Fibroblast of lung (primary cell): Measurements from ENCODE around the gene APOD.

Source experiments
- EZH2 ChIP-seq: IDR thresholded peaks from 2 replicates; pipeline ENCODE4 v1.5.1; 2012; ENCODE audit warnings: low read length, control low read depth, mild to moderate bottlenecking; ENCODE audit errors: missing control alignments
- TF ChIP-seq, protein P1 (sequence below), 2 donors: IDR thresholded peaks in 1 of 2; conservative IDR thresholded peaks in 1 of 2; 1 replicate in 1 of 2; 2 replicates in 1 of 2; pipeline ENCODE4 v1.5.1; 2011 to 2012; ENCODE audit warnings: low read length in 2 of 2, control low read depth in 1 of 2, inconsistent platforms in 1 of 2, low read depth in 1 of 2, mild to moderate bottlenecking in 1 of 2

DNA sequence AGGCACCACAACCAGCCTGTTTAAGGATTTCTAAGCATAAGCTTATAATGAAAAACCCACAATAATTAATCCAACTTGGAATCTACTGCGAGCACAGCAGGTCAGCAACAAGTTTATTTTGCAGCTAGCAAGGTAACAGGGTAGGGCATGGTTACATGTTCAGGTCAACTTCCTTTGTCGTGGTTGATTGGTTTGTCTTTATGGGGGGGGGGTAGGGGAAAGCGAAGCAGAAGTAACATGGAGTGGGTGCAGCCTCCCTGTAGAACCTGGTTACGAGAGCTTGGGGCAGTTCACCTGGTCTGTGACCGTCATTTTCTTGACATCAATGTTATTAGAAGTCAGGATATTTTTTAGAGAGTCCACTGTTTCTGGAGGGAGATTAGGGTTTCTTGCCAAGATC is 15.1 kb downstream of the APOD start:
- TF ChIP-seq, protein P1, sequence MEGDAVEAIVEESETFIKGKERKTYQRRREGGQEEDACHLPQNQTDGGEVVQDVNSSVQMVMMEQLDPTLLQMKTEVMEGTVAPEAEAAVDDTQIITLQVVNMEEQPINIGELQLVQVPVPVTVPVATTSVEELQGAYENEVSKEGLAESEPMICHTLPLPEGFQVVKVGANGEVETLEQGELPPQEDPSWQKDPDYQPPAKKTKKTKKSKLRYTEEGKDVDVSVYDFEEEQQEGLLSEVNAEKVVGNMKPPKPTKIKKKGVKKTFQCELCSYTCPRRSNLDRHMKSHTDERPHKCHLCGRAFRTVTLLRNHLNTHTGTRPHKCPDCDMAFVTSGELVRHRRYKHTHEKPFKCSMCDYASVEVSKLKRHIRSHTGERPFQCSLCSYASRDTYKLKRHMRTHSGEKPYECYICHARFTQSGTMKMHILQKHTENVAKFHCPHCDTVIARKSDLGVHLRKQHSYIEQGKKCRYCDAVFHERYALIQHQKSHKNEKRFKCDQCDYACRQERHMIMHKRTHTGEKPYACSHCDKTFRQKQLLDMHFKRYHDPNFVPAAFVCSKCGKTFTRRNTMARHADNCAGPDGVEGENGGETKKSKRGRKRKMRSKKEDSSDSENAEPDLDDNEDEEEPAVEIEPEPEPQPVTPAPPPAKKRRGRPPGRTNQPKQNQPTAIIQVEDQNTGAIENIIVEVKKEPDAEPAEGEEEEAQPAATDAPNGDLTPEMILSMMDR (conservative IDR thresholded peaks at IDR 0.05 in 1 of 2, IDR thresholded peaks at IDR 0.05 in 1 of 2; ENCODE audit: low read depth in 1 of 2, low read length in 2 of 2) = no peak
- TF ChIP-seq EZH2 = no peak
